ENCODE results near the gene DLGAP4. TPM values are rescaled to one million over a fixed set of nuclear protein-coding genes. Genes with fewer than 3 reads are reported as not detected.
A peak's percentile ranks its signal among the peaks of the same experiment; 100 is the strongest.

The DLGAP4 gene
- total and polyA plus RNA-seq, 2 of the 8 experiments (the other 6 are each of a cell fraction or from before 2014, with no cell fraction given), result 41.2 to 57.2 TPM

GRCh38 chr20:36543184-36544133 is 237.3 kb downstream of the DLGAP4 start:
- H3K79me1 ChIP-seq (ENCODE audit: low read depth, low read length), result peaks cover 11% of the 10 kb centered on the region
- no peak overlapping the region for H3K27ac ChIP-seq (ENCODE audit: low read depth, low read length)
- peak overlapping the region; percentile 9; the same call in 1 of the 2 replicates for H2BK12ac ChIP-seq (ENCODE audit: low read depth, low read length)
- no peak overlapping the region for H2BK120ac ChIP-seq (replicated peaks; ENCODE audit: low read depth, low read length)
- H3K4me3 ChIP-seq (ENCODE audit: extremely low read depth in 1 of 4, insufficient read depth in 2 of 4, low read depth in 3 of 4, low read length in 4 of 4), result no peak overlapping the region
- 0 out of 2 replicates have a peak overlapping the region, but pooled peaks have one; percentile 2 for H2BK5ac ChIP-seq (ENCODE audit: low read depth, low read length)
- 91% methylated on average over 14 of the region's 14 CpGs; no CpG with 5 or more reads in 1 of the 2 experiments for WGBS, 2 experiments (ENCODE audit: extremely low coverage in 1 of 2, insufficient coverage in 1 of 2, insufficient read length in 1 of 2, insufficient replicate concordance in 2 of 2, low coverage in 1 of 2, low lambda C conversion rate in 2 of 2, missing lambda C conversion rate in 1 of 2)
- H3K18ac ChIP-seq (ENCODE audit: extremely low read depth, low read length), result no peak overlapping the region
- peaks cover 4 to 11% of the 10 kb centered on the region in 2 experiments for H4K20me1 ChIP-seq (replicated peaks in 1 of 2; ENCODE audit: control insufficient read depth in 1 of 2, insufficient read depth in 2 of 2, low read length in 2 of 2)
- H3K23ac ChIP-seq (ENCODE audit: insufficient read length), result no peak overlapping the region
- no peak overlapping the region for H2BK15ac ChIP-seq (ENCODE audit: low read length)
- H3K4me2 ChIP-seq (ENCODE audit: insufficient read depth in 1 of 2, low read depth in 2 of 2, low read length in 2 of 2), result peak overlapping the region; percentile 49 to 86; a peak in 1 of 4 replicates
- no peak overlapping the region for H2BK20ac ChIP-seq (ENCODE audit: low read length)
- CTCF ChIA-PET (ENCODE audit: partially characterized antibody), result interaction anchor here (0.6 to 3.7 kb wide), 20 partner anchors 9 to 388 kb away, joined by 3 to 18 read pairs (median 4); no protein-coding TSS in a partner anchor
- peaks cover 9% of the 10 kb centered on the region; the same call in 1 of the 2 replicates for H3K23me2 ChIP-seq (ENCODE audit: low read depth, low read length)
- peaks cover 0 to 14% of the 10 kb centered on the region in 2 experiments; a peak in 1 of 4 replicates for H3K79me2 ChIP-seq (ENCODE audit: control insufficient read depth in 1 of 2, insufficient read depth in 2 of 2, low read length in 2 of 2)
- H3K27me3 ChIP-seq (replicated peaks in 1 of 4; ENCODE audit: control insufficient read depth in 3 of 4, extremely low read depth in 1 of 4, insufficient read depth in 3 of 4, low read length in 3 of 4), result no peaks in the 10 kb centered on the region
- H3K9me3 ChIP-seq (ENCODE audit: insufficient read depth in 2 of 2, low read depth in 1 of 2, low read length in 1 of 2), result no peaks in the 10 kb centered on the region
- no peak for DNase-seq (ENCODE audit: low read depth in 1 of 2, low spot score in 2 of 2)
- H3K36me3 ChIP-seq (ENCODE audit: control insufficient read depth in 2 of 4, insufficient read depth in 4 of 4, low read length in 3 of 4), result no peaks in the 10 kb centered on the region; a peak in 1 of 8 replicates
- H2AFZ ChIP-seq (ENCODE audit: low read length), result no peak overlapping the region
- no peak overlapping the region for H3K9ac ChIP-seq (replicated peaks in 1 of 4; ENCODE audit: extremely low read depth in 1 of 4, low read depth in 3 of 4, low read length in 3 of 4)
- FAIRE-seq, result no peak
- H4K8ac ChIP-seq (ENCODE audit: extremely low read depth, insufficient read depth, low read length), result peak overlapping the region; percentile 16; the same call in 1 of the 2 replicates
- H4K91ac ChIP-seq (replicated peaks; ENCODE audit: insufficient read length, low read length), result no peak overlapping the region
- H2AK5ac ChIP-seq (ENCODE audit: low read depth, low read length), result no peak overlapping the region
- no peak overlapping the region for H3K56ac ChIP-seq (replicated peaks; ENCODE audit: insufficient read length, low read depth, low read length)
- H3K4me1 ChIP-seq (replicated peaks in 1 of 4; ENCODE audit: control insufficient read depth in 3 of 4, insufficient read depth in 4 of 4, low read length in 3 of 4), result peaks cover 0 to 24% (median 19%) of the 10 kb centered on the region in 4 experiments; a peak in 6 of 7 replicates
- POLR2A ChIA-PET (ENCODE audit: partially characterized antibody), result interaction anchor here (0.7 to 1.2 kb wide), 6 partner anchors 9 to 46 kb away, joined by 3 to 4 read pairs (median 3); no protein-coding TSS in a partner anchor
- H3K4ac ChIP-seq (replicated peaks; ENCODE audit: insufficient read length, low read depth, low read length), result no peak overlapping the region
- no peak overlapping the region for H4K5ac ChIP-seq (ENCODE audit: insufficient read length, low read depth, low read length)
- no peak overlapping the region for H3K14ac ChIP-seq (ENCODE audit: insufficient read length)
- no peak for TF ChIP-seq NANOG (IDR thresholded peaks at IDR 0.05; ENCODE audit: insufficient read depth, low read depth, low read length, poor library complexity, severe bottlenecking)
- no peak for TF ChIP-seq HDAC6 (IDR thresholded peaks at IDR 0.05; ENCODE audit: low read depth, low read length)
- TF ChIP-seq TCF12 (IDR thresholded peaks at IDR 0.05; ENCODE audit: low read depth, low read length), result no peak
- TF ChIP-seq CBX5 (IDR thresholded peaks at IDR 0.05; ENCODE audit: low read depth, low read length), result no peak
- no peak for TF ChIP-seq CBX8 (IDR thresholded peaks at IDR 0.05; ENCODE audit: borderline replicate concordance, low read depth, low read length)
- TF ChIP-seq POLR2A (IDR thresholded peaks at IDR 0.05; ENCODE audit: control extremely low read depth in 1 of 2, low read depth in 2 of 2, low read length in 2 of 2), result no peak
- TF ChIP-seq, protein P1, sequence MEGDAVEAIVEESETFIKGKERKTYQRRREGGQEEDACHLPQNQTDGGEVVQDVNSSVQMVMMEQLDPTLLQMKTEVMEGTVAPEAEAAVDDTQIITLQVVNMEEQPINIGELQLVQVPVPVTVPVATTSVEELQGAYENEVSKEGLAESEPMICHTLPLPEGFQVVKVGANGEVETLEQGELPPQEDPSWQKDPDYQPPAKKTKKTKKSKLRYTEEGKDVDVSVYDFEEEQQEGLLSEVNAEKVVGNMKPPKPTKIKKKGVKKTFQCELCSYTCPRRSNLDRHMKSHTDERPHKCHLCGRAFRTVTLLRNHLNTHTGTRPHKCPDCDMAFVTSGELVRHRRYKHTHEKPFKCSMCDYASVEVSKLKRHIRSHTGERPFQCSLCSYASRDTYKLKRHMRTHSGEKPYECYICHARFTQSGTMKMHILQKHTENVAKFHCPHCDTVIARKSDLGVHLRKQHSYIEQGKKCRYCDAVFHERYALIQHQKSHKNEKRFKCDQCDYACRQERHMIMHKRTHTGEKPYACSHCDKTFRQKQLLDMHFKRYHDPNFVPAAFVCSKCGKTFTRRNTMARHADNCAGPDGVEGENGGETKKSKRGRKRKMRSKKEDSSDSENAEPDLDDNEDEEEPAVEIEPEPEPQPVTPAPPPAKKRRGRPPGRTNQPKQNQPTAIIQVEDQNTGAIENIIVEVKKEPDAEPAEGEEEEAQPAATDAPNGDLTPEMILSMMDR (IDR thresholded peaks at IDR 0.05; ENCODE audit: control extremely low read depth in 1 of 3, insufficient read depth in 1 of 3, low read depth in 1 of 3, low read length in 3 of 3), result no peak
- TF ChIP-seq KDM4A (IDR thresholded peaks at IDR 0.05; ENCODE audit: low read depth, low read length, severe bottlenecking), result no peak

Measured in H1 (cell line).